H9 (cell line): ENCODE measurements around the gene AVPR2. TPM values are rescaled to one million over a fixed set of nuclear protein-coding genes. Genes with fewer than 3 reads are reported as not detected.

ENCODE experiments used
- DNase-seq: peaks from one replicate; pipeline ENCODE4 v3.0.0-alpha.2; 2017
- H2AFZ ChIP-seq: one replicate; pipeline ENCODE4 v1.6.1; 2013; ENCODE audit warnings: mild to moderate bottlenecking, low read length, control low read depth, moderate library complexity
- H2AK5ac ChIP-seq: 2 replicates; pipeline ENCODE4 v1.6.1; 2013; ENCODE audit warnings: low read length, control low read depth, mixed read lengths; ENCODE audit not compliant: insufficient read length
- H2BK120ac ChIP-seq: one replicate; pipeline ENCODE4 v1.6.1; 2013; ENCODE audit warnings: low read depth, mild to moderate bottlenecking, low read length, control low read depth, inconsistent platforms; ENCODE audit not compliant: poor library complexity, severe bottlenecking
- H2BK12ac ChIP-seq: 2 replicates; pipeline ENCODE4 v1.6.1; 2013; ENCODE audit warnings: low read length, control low read depth, mixed read lengths, low read depth; ENCODE audit not compliant: insufficient read length
- H2BK15ac ChIP-seq: 2 replicates; pipeline ENCODE4 v1.6.1; 2013; ENCODE audit warnings: low read depth, low read length, control low read depth
- H2BK20ac ChIP-seq: one replicate; pipeline ENCODE4 v1.6.1; 2013; ENCODE audit warnings: low read depth, mild to moderate bottlenecking, low read length, control low read depth, inconsistent platforms; ENCODE audit not compliant: poor library complexity, severe bottlenecking
- H2BK5ac ChIP-seq: 2 replicates; pipeline ENCODE4 v1.6.1; 2013; ENCODE audit warnings: low read length, control low read depth, mixed read lengths; ENCODE audit not compliant: insufficient read length
- H3K14ac ChIP-seq: 2 replicates; pipeline ENCODE4 v1.6.1; 2013; ENCODE audit warnings: low read length, control low read depth; ENCODE audit not compliant: insufficient read depth
- H3K18ac ChIP-seq: 2 replicates; pipeline ENCODE4 v1.6.1; 2013; ENCODE audit warnings: low read depth, mild to moderate bottlenecking, mixed read lengths, low read length, control low read depth; ENCODE audit not compliant: insufficient read length
- H3K23ac ChIP-seq: 2 replicates; pipeline ENCODE4 v1.6.1; 2013; ENCODE audit warnings: low read length, control low read depth, mixed read lengths, low read depth; ENCODE audit not compliant: insufficient read length
- H3K23me2 ChIP-seq: 2 replicates; pipeline ENCODE4 v1.6.1; 2013; ENCODE audit warnings: low read depth, mild to moderate bottlenecking, mixed read lengths, low read length, control low read depth; ENCODE audit not compliant: insufficient read length, poor library complexity, severe bottlenecking
- H3K27ac ChIP-seq: 2 replicates; pipeline ENCODE4 v1.5.1; 2013; ENCODE audit warnings: low read length, control low read depth, mixed read lengths, low read depth; ENCODE audit not compliant: insufficient read length
- H3K27me3 ChIP-seq: 2 replicates; pipeline ENCODE4 v1.6.1; 2013; ENCODE audit warnings: low read length, control low read depth, inconsistent platforms; ENCODE audit not compliant: insufficient read depth
- H3K4ac ChIP-seq: 2 replicates; pipeline ENCODE4 v1.6.1; 2013; ENCODE audit warnings: low read depth, mild to moderate bottlenecking, control low read depth, inconsistent platforms, low read length, moderate library complexity
- H3K4me1 ChIP-seq: 2 replicates; pipeline ENCODE4 v1.6.1; 2013; ENCODE audit warnings: low read length, control low read depth, inconsistent platforms; ENCODE audit not compliant: insufficient read depth
- H3K4me2 ChIP-seq: 2 replicates; pipeline ENCODE4 v1.6.1; 2013; ENCODE audit warnings: low read length, control low read depth, mixed read lengths; ENCODE audit not compliant: insufficient read length, insufficient read depth
- H3K56ac ChIP-seq: 2 replicates; pipeline ENCODE4 v1.6.1; 2013; ENCODE audit warnings: low read depth, mild to moderate bottlenecking, mixed read lengths, low read length, control low read depth; ENCODE audit not compliant: insufficient read length
- H3K79me1 ChIP-seq: 2 replicates; pipeline ENCODE4 v1.6.1; 2013; ENCODE audit warnings: low read depth, mild to moderate bottlenecking, moderate library complexity, low read length, control low read depth, inconsistent platforms; ENCODE audit not compliant: insufficient read depth, poor library complexity, severe bottlenecking
- H3K79me2 ChIP-seq: 2 replicates; pipeline ENCODE4 v1.6.1; 2013; ENCODE audit warnings: low read length, control low read depth, inconsistent platforms; ENCODE audit not compliant: insufficient read depth
- H3K9ac ChIP-seq: 2 replicates; pipeline ENCODE4 v1.6.1; 2013; ENCODE audit warnings: low read length, control low read depth, mixed read lengths; ENCODE audit not compliant: insufficient read length; ENCODE audit errors: extremely low read depth
- H3K9me3 ChIP-seq: one replicate; pipeline ENCODE4 v1.6.1; 2013; ENCODE audit warnings: low read depth, low read length, inconsistent platforms; ENCODE audit not compliant: control insufficient read depth
- H3T11ph ChIP-seq: one replicate; pipeline ENCODE4 v1.6.1; 2013; ENCODE audit warnings: mild to moderate bottlenecking, low read length, control low read depth, inconsistent platforms
- H4K20me1 ChIP-seq: one replicate; pipeline ENCODE4 v1.6.1; 2013; ENCODE audit not compliant: control insufficient read depth, insufficient read length, insufficient read depth
- H4K5ac ChIP-seq: 2 replicates; pipeline ENCODE4 v1.6.1; 2013; ENCODE audit warnings: low read depth, mild to moderate bottlenecking, mixed read lengths, low read length, control low read depth; ENCODE audit not compliant: insufficient read length
- H4K8ac ChIP-seq: replicated peaks from 2 replicates; pipeline ENCODE4 v1.6.1; 2013; ENCODE audit warnings: low read length, control low read depth, mixed read lengths, low read depth; ENCODE audit not compliant: insufficient read length
- H4K91ac ChIP-seq: 2 replicates; pipeline ENCODE4 v1.6.1; 2013; ENCODE audit warnings: low read depth, mild to moderate bottlenecking, moderate library complexity, mixed read lengths, low read length, control low read depth; ENCODE audit not compliant: insufficient read length
- H3K27ac Mint-ChIP-seq, 3 experiments: 2 replicates in 2 of 3; 3 replicates in 1 of 3; pipeline ENCODE4 v1.8.0; 2020 to 2021; ENCODE audit warnings: mixed read lengths in 3 of 3, mild to moderate bottlenecking in 1 of 3, moderate library complexity in 1 of 3
- H3K27me3 Mint-ChIP-seq: 2 replicates; pipeline ENCODE4 v1.8.0; 2021; ENCODE audit warnings: low read depth, mild to moderate bottlenecking, moderate library complexity, mixed read lengths
- H3K36me3 Mint-ChIP-seq, 3 experiments: 2 replicates in 2 of 3; 3 replicates in 1 of 3; pipeline ENCODE4 v1.8.0; 2020 to 2021; ENCODE audit warnings: low read depth in 3 of 3, mixed read lengths in 3 of 3; ENCODE audit not compliant: insufficient read depth in 1 of 3
- H3K4me1 Mint-ChIP-seq, 2 experiments: 2 replicates each; pipeline ENCODE4 v1.8.0; 2020; ENCODE audit warnings: mixed read lengths in 2 of 2
- H3K4me3 Mint-ChIP-seq, 2 experiments: 2 replicates in 1 of 2; 3 replicates in 1 of 2; pipeline ENCODE4 v1.8.0; 2020 to 2021; ENCODE audit warnings: mild to moderate bottlenecking in 2 of 2, mixed read lengths in 2 of 2, moderate library complexity in 1 of 2
- H3K9me3 Mint-ChIP-seq, 2 experiments: 2 replicates in 1 of 2; 3 replicates in 1 of 2; pipeline ENCODE4 v1.8.0; 2020; ENCODE audit warnings: mild to moderate bottlenecking in 2 of 2, mixed read lengths in 2 of 2, moderate library complexity in 1 of 2
- CTCF ChIP-seq: fragments of 200-600 bp; sonication (generic); conservative IDR thresholded peaks from 3 replicates; pipeline ENCODE4 v1.8.0; 2021; ENCODE audit warnings: antibody characterized with exemption, mild to moderate bottlenecking
- WGBS: extraction: QIAGEN DNeasy Blood & Tissue Kit; methylation state at CpG from one replicate; pipeline ENCODE4 v1.1.7; 2013; ENCODE audit warnings: missing lambda C conversion rate, low lambda C conversion rate, mixed read lengths; ENCODE audit not compliant: insufficient read length; ENCODE audit errors: extremely low coverage; 5-methylcytosine and 5-hydroxymethylcytosine counted together
- total RNA-seq: library from RNA; stranded (reverse); gene quantifications from 2 replicates; pipeline ENCODE4 v1.2.1, GENCODE V29; 2021

Gene AVPR2
- total RNA-seq, 1 experiment from 2014 or later, result not detected

GRCh38 chrX:153921511-153922446, 17.3 kb downstream of the AVPR2 start:
- DNase-seq, result no peak
- H2AFZ ChIP-seq, result no peak overlapping the region
- H3K27ac ChIP-seq, result no peak overlapping the region
- H3K4me1 ChIP-seq, result no peaks in the 10 kb centered on the region
- no peak overlapping the region for H2BK5ac ChIP-seq
- no peak overlapping the region for H4K91ac ChIP-seq
- no peaks in the 10 kb centered on the region for H4K20me1 ChIP-seq
- H3K79me1 ChIP-seq, result no peaks in the 10 kb centered on the region
- no peak overlapping the region for H4K8ac ChIP-seq
- H3K23ac ChIP-seq, result no peak overlapping the region
- no peak overlapping the region for H3K4ac ChIP-seq
- peaks cover 11 to 14% of the 10 kb centered on the region in 2 experiments; a peak in 2 of 4 replicates for H3K4me1 Mint-ChIP-seq
- peaks cover 56 to 70% of the 10 kb centered on the region in 2 experiments for H3K9me3 Mint-ChIP-seq
- no peak overlapping the region for H3K9ac ChIP-seq
- H3K4me2 ChIP-seq, result no peak overlapping the region
- H3K27me3 ChIP-seq, result no peaks in the 10 kb centered on the region
- no peak for TF ChIP-seq CTCF
- no peaks in the 10 kb centered on the region; the same call in none of the 2 replicates for H3K27me3 Mint-ChIP-seq
- no peak overlapping the region for H4K5ac ChIP-seq
- H2BK120ac ChIP-seq, result no peak overlapping the region
- peaks cover 13 to 25% (median 16%) of the 10 kb centered on the region in 3 experiments for H3K36me3 Mint-ChIP-seq
- no peak overlapping the region for H2BK12ac ChIP-seq
- H3K4me3 Mint-ChIP-seq, result no peak overlapping the region
- H3K14ac ChIP-seq, result no peak overlapping the region
- no peaks in the 10 kb centered on the region for H3K79me2 ChIP-seq
- H3T11ph ChIP-seq, result no peak overlapping the region
- H3K56ac ChIP-seq, result no peak overlapping the region
- H2BK20ac ChIP-seq, result no peak overlapping the region
- no peak overlapping the region for H3K18ac ChIP-seq
- no peak overlapping the region for H2AK5ac ChIP-seq
- no peak overlapping the region for H3K27ac Mint-ChIP-seq
- no peak overlapping the region for H2BK15ac ChIP-seq
- H3K23me2 ChIP-seq, result peaks cover 15% of the 10 kb centered on the region
- WGBS, result no CpG with 5 or more reads among the region's 40 CpGs
- H3K9me3 ChIP-seq, result peaks cover 20% of the 10 kb centered on the region
